Stimulated activated CD8-positive, alpha-beta memory T cell treated with anti-CD3 and anti-CD28 coated beads, Interleukin-15, amount 100 ng/mL, for 48 hours (primary cell): ENCODE measurements around the gene BCLAF1.
A peak's percentile ranks its signal among the peaks of the same experiment; 100 is the strongest.
"Not testable (repeated sequence)": the region's sequence is repeated elsewhere in the genome, so short reads cannot be mapped to it uniquely, and the experiment has no call there.

Source experiments
- DNase-seq, 2 donors: peaks; one replicate each; pipeline ENCODE4 v3.0.0-alpha.2; 2020; ENCODE audit warnings: low read depth in 2 of 2

Gene BCLAF1

DNA sequence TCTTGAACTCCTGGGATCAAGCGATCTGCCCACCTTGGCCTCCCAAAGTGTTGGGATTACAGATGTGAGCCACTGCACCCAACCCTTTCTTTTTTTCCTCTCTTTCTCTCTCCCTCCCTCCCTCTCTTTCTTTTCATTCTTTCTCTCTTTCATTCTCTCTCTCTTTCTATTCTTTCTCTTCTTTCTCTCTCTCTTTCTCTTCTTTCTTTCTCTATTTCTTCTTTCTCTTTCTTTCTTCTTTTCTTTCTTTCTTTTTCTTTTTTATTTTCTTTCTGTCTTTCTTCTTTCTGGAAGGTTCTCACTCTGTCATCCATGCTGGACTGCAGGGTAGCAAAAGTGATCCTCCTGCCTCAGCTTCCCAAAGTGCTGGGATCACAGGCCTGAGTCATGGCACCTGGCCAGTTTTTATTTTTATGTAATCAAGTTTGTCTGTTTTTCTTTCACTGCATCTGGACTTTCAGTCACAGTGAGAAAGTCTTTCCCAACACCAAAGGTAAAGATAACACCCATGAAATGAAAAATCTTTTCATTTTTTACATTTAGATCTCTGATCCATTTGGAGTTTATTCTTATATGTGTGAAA lies 20.2 kb upstream of the BCLAF1 start:
- no peak for DNase-seq

DNA sequence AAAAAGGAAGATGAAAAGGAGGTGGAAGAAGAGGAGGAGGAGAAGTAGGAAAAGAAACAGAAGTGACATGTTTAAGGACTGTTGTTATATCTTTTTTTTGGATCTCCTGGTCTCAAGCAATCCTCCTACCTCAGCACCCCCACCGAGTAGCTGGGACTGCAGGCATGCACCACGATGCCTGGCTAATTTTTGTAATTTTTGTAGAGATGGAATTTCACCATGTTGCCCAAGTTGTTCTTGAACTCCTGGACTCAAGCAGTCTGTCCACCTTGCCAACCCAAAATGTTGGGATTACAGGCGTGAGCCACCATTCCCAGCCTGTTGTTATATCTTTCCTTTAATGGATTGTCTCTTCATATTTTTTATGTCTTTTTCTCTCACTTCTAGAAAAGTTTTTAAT lies 19.5 kb upstream of the BCLAF1 start:
- DNase-seq = no peak

DNA sequence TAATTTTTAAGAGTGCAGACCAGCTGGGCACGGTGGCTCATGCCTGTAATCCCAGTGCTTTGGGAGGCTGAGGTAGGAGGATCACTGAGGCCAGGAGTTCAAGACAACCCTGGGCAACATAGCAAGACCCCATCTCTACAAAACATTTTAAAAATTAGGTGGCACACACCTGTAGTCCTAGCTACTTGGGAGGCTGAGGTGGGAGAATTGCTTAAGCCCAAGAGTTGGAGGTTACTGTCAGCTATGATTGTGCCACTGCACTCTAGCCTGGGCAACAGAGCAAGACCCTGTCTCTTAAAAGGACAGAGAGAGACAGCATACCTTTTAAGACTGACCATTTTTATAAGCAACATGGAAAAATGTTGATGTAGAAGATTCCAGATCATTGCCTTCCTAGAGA lies 18.8 kb upstream of the BCLAF1 start:
- not testable (repeated sequence) for DNase-seq

- DNase-seq = no peak
Measured at GRCh38 chr6:136307351-136307750, 17.7 kb upstream of the BCLAF1 start.

- DNase-seq = no peak
Measured at GRCh38 chr6:136306466-136306865, 16.8 kb upstream of the BCLAF1 start.

DNA sequence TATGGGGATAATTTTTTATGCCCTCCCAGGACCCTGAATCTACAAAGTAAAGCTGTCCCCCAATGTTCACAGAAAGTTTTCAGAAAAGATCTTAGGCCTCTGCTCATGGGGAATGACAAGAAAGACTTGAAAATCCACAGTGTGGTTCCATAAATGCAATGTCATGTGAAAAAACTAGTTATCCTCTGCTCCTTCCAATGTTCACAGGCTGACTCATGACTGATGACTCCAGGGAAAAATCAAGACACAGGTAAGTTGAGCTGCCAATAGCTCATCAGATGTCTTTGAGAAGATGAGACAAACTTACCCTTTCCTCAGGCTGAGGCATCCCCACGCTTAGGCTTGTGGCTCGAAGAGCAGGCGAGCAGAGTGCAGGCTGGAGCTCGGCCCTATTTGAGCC lies 14.8 kb upstream of the BCLAF1 start:
- DNase-seq = no peak

DNA sequence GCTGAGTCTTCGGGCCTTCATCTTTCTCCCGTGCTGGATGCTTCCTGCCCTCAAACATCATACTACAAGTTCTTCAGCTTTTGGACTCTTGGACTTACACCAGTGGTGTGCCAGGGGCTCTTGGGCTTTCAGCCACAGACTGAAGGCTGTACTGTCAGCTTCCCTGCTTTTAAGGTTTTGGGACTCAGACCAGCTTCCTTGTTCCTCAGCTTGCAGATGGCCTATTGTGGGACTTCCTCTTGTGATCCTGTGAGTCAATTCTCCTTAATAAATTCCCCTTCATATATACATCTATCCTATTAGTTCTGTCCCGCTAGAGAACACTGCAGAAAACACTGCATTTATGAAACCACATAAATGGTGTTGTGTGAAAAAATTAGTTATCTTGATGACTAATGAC lies 13.9 kb upstream of the BCLAF1 start:
- no peak for DNase-seq

DNA sequence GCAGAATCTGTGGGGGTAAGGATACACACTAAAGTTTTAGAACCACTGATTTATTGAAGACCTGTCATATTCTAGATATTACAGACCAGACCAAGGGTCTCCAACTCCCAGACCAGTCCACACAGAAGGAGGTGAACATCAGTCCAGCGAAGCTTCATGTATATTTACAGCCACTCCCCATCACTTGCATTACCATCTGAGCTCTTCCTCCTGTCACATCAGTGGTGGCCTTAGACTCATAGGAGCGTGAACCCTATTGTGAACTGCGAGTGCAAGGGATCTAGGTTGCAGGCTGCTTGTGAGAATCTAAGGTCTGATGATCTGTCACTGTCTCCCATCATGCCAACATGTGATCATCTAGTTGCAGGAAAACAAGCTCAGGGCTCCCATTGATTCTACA lies 5.0 kb upstream of the BCLAF1 start:
- no peak for DNase-seq

- DNase-seq = peak; percentile 62 to 70
Measured at GRCh38 chr6:136290410-136291010, 864 bp upstream of the BCLAF1 start.

DNA sequence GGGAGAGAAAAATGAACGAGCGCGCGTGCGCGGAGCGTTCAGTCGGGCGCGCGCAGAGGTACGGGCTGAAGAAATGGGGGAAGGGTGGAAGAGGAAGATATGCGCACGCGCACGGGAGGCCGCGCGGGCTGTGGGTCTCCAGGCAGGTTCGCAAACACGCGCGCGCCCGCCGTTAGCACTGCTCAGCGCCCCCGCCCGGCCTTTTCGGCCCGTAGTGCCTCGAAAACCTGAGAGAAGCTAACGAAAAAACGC lies 393 bp downstream of the BCLAF1 start:
- DNase-seq = peak; percentile 85 to 86

DNA sequence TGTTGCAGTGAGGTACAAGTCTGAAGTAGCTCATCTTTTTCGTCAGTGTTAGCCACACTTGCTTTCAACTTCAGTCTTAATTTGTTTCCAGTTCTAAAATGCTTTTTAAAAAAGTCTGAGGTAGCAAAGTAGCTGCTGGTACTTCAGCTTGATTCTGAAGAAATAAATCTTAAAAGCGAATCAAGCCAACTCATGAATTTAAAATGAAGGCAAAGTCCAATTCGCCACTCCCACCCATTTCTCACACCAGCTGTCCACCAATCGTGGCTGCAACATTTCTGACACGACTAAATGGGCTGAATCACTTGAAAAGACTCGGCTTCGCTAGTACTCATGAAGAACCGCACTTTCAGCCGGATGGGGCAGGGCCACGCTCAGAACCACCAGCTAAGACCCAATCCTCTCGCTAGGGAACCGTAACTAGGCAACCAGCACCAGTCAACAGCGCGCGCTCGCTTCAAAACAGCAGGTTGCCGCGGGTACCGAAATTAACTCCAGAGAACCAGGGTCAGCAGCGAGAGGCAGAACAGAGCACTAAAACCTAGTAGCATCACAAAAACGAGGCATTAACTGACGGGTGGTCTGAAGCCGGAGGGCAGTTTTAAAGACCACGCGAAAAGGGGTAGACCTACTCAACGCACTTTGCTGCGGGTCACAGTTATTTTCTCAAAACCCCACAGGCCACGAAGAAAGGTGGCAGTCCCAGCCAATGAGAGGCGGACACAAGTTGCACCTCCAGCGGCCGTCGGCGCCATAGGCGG lies 900 bp downstream of the BCLAF1 start:
- DNase-seq = peak; percentile 76 to 80

- DNase-seq = no peak
Measured at GRCh38 chr6:136284909-136285308, 4.7 kb downstream of the BCLAF1 start.

DNA sequence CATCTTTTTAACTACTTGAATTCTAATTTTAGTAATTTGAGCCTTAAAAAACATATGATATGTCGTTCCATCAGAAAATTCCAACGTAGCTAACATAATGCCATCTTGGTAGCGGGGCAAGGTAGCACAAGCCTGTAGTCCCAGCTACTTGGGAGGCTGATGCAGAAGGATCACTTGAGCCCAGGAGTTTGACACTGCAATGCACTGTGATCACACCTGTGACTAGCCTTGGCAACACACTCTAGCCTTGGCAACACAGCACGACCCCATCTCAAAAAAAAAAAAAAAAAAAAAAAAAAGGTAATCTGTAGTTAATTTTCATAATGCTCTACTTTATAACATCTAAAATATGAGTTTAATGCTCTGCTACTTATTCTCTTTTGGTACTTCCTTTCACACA lies 6.7 kb downstream of the BCLAF1 start:
- no peak for DNase-seq

- no peak for DNase-seq
Measured at GRCh38 chr6:136280032-136280609, 9.5 kb downstream of the BCLAF1 start.

DNA sequence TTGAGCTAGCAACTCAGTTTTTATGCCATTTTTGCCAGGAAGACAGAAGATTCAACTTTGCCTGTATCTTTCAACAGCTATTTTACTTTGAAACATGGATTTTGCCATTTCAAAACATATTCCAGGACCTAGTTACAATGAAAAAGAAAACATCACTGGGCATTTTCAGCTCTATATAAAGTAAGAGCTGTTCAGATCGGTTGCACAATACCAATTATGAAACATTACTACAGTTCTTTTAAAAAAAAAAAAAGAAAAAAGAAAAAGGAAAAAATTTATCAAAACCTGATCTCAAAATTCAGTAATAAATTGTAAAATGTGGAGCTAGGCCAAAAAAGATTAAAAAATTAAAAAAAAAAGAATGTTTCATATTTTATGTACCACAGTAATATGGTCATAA lies 15.6 kb downstream of the BCLAF1 start:
- DNase-seq = no peak

GRCh38 chr6:136265101-136265500 lies 24.5 kb downstream of the BCLAF1 start:
- no peak for DNase-seq

GRCh38 chr6:136262940-136263339 lies 26.7 kb downstream of the BCLAF1 start:
- DNase-seq = no peak

DNA sequence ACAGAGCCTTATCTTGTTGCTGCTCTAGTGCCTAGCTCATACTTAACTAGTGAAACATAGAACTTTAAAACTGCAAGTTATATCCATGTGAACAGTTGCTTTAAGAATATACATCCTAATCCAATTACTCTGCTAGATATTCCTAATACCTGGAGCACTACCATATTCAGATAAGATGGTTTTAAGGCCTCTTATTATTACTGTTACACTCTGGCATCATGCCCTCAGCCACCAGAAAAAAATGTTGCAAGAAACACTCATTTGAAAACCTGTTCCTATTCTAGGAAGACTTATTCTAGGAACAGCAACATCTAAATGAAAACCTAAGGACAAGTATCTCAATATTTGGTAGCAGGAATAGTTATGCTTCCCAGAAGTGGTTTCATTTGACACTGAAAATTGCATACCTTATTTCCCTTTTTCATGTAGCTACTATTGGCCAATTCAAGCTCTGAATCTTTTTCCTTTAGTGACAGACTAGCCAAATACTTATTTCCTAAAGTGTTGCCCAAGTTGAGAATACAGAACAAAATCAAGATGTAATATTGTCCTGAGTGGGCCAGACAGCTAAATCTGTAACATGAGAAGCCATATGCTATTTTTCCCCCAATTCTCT lies 34.7 kb downstream of the BCLAF1 start:
- no peak for DNase-seq

- DNase-seq = no peak
Measured at GRCh38 chr6:136253734-136254133, 35.9 kb downstream of the BCLAF1 start.

DNA sequence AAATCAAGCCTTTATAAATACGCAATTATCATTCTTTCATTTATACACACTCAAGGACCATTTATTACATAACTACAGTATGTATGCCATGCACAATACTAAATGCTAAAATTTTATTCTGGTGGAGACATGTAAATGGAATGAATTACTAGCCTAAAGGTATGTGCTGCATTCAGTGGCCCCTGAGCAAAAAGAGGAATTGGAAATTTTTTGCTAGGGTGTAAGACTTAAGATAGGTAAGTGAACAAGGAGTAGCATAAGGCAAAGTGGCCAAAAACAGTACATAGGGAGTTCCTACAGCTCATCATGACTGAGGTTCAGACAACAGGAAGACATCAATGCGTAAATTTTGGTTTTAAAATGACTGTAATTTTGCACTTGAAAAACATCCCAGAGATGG lies 37.2 kb downstream of the BCLAF1 start:
- no peak for DNase-seq

DNA sequence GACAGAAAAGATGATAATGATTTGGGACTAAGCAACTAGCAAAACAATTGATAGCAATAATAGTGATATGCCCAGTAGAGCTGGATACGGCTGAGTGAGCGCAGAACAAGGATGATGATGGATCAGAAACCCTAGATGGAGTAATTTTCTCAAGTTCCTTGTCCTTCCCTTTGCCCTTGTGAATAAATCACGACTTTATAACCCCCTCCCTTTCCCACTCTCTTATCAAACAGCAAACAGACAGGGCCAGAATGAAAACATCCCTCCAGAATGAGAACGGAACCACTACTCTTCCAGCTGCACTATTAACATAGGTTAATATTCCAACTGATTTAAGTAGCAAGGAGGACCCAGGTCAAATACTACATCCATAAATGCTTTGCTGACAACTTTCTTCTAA lies 38.3 kb downstream of the BCLAF1 start:
- no peak for DNase-seq

GRCh38 chr6:136250686-136251008 lies 39.0 kb downstream of the BCLAF1 start:
- DNase-seq = no peak
